HepG2 (cell line): ENCODE measurements around the gene YWHAE. TPM values are rescaled to one million over a fixed set of nuclear protein-coding genes. Genes with fewer than 3 reads are reported as not detected.

Experiments used
- CAMTA2 ChIP-seq: sonication (generic); formaldehyde crosslinking; IDR thresholded peaks from 2 replicates; pipeline ENCODE4 v1.4.0; 2020; ENCODE audit warnings: mild to moderate bottlenecking, missing genetic modification reagents, borderline replicate concordance
- FOXK2 ChIP-seq: fragments of 450-650 bp; IDR thresholded peaks from 2 replicates; pipeline ENCODE4 v1.6.1; 2016
- GMEB1 ChIP-seq: sonication (generic); formaldehyde crosslinking; IDR thresholded peaks from 2 replicates; pipeline ENCODE4 v1.5.1; 2020; ENCODE audit warnings: missing genetic modification reagents, mild to moderate bottlenecking, borderline replicate concordance
- IRF1 ChIP-seq: sonication (generic); formaldehyde crosslinking; IDR thresholded peaks from 2 replicates; pipeline ENCODE4 v1.4.0; 2020; ENCODE audit warnings: low read depth, mild to moderate bottlenecking, missing genetic modification reagents
- IRF2 ChIP-seq: IDR thresholded peaks from 2 replicates; pipeline ENCODE4 v1.6.1; 2018; ENCODE audit warnings: missing genetic modification reagents, missing compliant biosample characterization
- NR2F2 ChIP-seq: IDR thresholded peaks from 2 replicates; pipeline ENCODE4 v1.6.1; 2012; ENCODE audit warnings: low read depth, inconsistent platforms, borderline replicate concordance
- PHF20 ChIP-seq: sonication (generic); formaldehyde crosslinking; IDR thresholded peaks from 2 replicates; pipeline ENCODE4 v1.5.0; 2020; ENCODE audit warnings: mild to moderate bottlenecking, missing genetic modification reagents
- SOX6 ChIP-seq, 2 experiments: fragments of 450-650 bp in 1 of 2; sonication (generic) in 1 of 2; formaldehyde crosslinking in 1 of 2; IDR thresholded peaks; 2 replicates each; pipeline versions ENCODE4 v1.4.0 to v1.6.1; 2017 to 2020; ENCODE audit warnings: antibody characterized with exemption in 1 of 2, mild to moderate bottlenecking in 1 of 2, missing genetic modification reagents in 1 of 2
- SRSF1 ChIP-seq: fragments of 200-400 bp; formaldehyde crosslinking; optimal IDR thresholded peaks from 2 replicates; pipeline ENCODE3; 2017; ENCODE audit warnings: mild to moderate bottlenecking, low read depth, low read length, moderate library complexity
- TCF12 ChIP-seq, 2 experiments: fragments of 450-650 bp in 1 of 2; sonication (generic) in 1 of 2; formaldehyde crosslinking in 1 of 2; IDR thresholded peaks; 2 replicates each; pipeline versions ENCODE4 v1.6.1 to v1.8.0; 2017 to 2022; ENCODE audit warnings: antibody characterized with exemption in 1 of 2, mild to moderate bottlenecking in 1 of 2, missing genetic modification reagents in 1 of 2, moderate library complexity in 1 of 2
- ZNF331 ChIP-seq: sonication (generic); formaldehyde crosslinking; IDR thresholded peaks from 2 replicates; pipeline ENCODE4 v1.4.0; 2020; ENCODE audit warnings: missing genetic modification reagents
- ZNF354B ChIP-seq: sonication (generic); formaldehyde crosslinking; IDR thresholded peaks from 2 replicates; pipeline ENCODE4 v1.8.0; 2022; ENCODE audit warnings: mild to moderate bottlenecking, missing genetic modification reagents
- ZNF446 ChIP-seq: sonication (generic); formaldehyde crosslinking; IDR thresholded peaks from 2 replicates; pipeline ENCODE4 v1.5.0; 2020; ENCODE audit warnings: mild to moderate bottlenecking, missing genetic modification reagents
- ZNF761 ChIP-seq: sonication (generic); formaldehyde crosslinking; conservative IDR thresholded peaks from 2 replicates; pipeline ENCODE4 v1.4.0; 2020; ENCODE audit warnings: mild to moderate bottlenecking, missing genetic modification reagents
- polyA plus RNA-seq, 8 experiments: library from polyadenylated mRNA; depleted of rRNA in 3 of 8; stranded (reverse) in 7 of 8; unstranded in 1 of 8; fragments of >200 nt; fragmentation: Illumina TruSeq in 4 of 8; extraction: Trizol in 4 of 8; gene quantifications; 2 replicates each; pipeline versions ENCODE4 v1.2.1 to v1.2.3, GENCODE V29; 2011 to 2016; ENCODE audit warnings: low read depth in 4 of 8, missing spikeins in 1 of 8, mixed read lengths in 1 of 8; ENCODE audit not compliant: insufficient read depth in 1 of 8
- total RNA-seq, 5 experiments: library from RNA; depleted of rRNA; stranded (reverse); fragments of >200 nt; fragmentation: Illumina TruSeq; extraction: Trizol; gene quantifications; 2 replicates each; pipeline ENCODE4 v1.2.3, GENCODE V29; 2016; ENCODE audit warnings: low read depth in 1 of 5
- TF ChIP-seq, protein P1 (sequence below), 2 experiments: fragments of 450-650 bp in 1 of 2; sonication (generic) in 1 of 2; formaldehyde crosslinking; IDR thresholded peaks; 2 replicates each; pipeline versions ENCODE4 v1.5.0 to v1.8.0; 2020 to 2022; ENCODE audit warnings: mild to moderate bottlenecking in 1 of 2, missing genetic modification reagents in 1 of 2
- TF ChIP-seq, protein P2 (sequence below): sonication (generic); formaldehyde crosslinking; IDR thresholded peaks from 2 replicates; pipeline ENCODE4 v1.5.0; 2020; ENCODE audit warnings: mild to moderate bottlenecking, missing genetic modification reagents, borderline replicate concordance

The YWHAE gene
- total and polyA plus RNA-seq, 2 of the 13 experiments (the other 11 are each of a cell fraction or from before 2014, with no cell fraction given) = 256 to 335 TPM

GRCh38 chr17:1399679-1400512, at the start of gene YWHAE (continued):
- TF ChIP-seq GMEB1 (peak; percentile 74), ZNF446 (CRISPR knock-in tag) (peak; percentile 62; the same call in 1 of the 2 replicates), IRF1 (CRISPR knock-in tag) (no peak; the same call in 1 of the 2 replicates), IRF2 (CRISPR knock-in tag) (no peak; the same call in 1 of the 2 replicates), SRSF1 (peak; percentile 99), PHF20 (CRISPR knock-in tag) (peak; percentile 60), ZNF354B (CRISPR knock-in tag) (no peak), ZNF331 (CRISPR knock-in tag) (peak; percentile 46; the same call in 1 of the 2 replicates), CAMTA2 (CRISPR knock-in tag) (peak; percentile 26; the same call in 1 of the 2 replicates), NR2F2 (no peak; the same call in 1 of the 2 replicates), ZNF761 (CRISPR knock-in tag) (peak; percentile 86), SOX6 (IDR thresholded peaks at IDR 0.05) (no peak), SOX6 (CRISPR knock-in tag; IDR thresholded peaks at IDR 0.05) (no peak; the same call in none of the 2 replicates), FOXK2 (no peak), TCF12 (IDR thresholded peaks at IDR 0.05) (no peak), TCF12 (CRISPR knock-in tag; IDR thresholded peaks at IDR 0.05) (no peak)
- TF ChIP-seq, protein P1, sequence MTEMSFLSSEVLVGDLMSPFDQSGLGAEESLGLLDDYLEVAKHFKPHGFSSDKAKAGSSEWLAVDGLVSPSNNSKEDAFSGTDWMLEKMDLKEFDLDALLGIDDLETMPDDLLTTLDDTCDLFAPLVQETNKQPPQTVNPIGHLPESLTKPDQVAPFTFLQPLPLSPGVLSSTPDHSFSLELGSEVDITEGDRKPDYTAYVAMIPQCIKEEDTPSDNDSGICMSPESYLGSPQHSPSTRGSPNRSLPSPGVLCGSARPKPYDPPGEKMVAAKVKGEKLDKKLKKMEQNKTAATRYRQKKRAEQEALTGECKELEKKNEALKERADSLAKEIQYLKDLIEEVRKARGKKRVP (CRISPR knock-in tag; IDR thresholded peaks at IDR 0.05) = no peak
- TF ChIP-seq, protein P2, sequence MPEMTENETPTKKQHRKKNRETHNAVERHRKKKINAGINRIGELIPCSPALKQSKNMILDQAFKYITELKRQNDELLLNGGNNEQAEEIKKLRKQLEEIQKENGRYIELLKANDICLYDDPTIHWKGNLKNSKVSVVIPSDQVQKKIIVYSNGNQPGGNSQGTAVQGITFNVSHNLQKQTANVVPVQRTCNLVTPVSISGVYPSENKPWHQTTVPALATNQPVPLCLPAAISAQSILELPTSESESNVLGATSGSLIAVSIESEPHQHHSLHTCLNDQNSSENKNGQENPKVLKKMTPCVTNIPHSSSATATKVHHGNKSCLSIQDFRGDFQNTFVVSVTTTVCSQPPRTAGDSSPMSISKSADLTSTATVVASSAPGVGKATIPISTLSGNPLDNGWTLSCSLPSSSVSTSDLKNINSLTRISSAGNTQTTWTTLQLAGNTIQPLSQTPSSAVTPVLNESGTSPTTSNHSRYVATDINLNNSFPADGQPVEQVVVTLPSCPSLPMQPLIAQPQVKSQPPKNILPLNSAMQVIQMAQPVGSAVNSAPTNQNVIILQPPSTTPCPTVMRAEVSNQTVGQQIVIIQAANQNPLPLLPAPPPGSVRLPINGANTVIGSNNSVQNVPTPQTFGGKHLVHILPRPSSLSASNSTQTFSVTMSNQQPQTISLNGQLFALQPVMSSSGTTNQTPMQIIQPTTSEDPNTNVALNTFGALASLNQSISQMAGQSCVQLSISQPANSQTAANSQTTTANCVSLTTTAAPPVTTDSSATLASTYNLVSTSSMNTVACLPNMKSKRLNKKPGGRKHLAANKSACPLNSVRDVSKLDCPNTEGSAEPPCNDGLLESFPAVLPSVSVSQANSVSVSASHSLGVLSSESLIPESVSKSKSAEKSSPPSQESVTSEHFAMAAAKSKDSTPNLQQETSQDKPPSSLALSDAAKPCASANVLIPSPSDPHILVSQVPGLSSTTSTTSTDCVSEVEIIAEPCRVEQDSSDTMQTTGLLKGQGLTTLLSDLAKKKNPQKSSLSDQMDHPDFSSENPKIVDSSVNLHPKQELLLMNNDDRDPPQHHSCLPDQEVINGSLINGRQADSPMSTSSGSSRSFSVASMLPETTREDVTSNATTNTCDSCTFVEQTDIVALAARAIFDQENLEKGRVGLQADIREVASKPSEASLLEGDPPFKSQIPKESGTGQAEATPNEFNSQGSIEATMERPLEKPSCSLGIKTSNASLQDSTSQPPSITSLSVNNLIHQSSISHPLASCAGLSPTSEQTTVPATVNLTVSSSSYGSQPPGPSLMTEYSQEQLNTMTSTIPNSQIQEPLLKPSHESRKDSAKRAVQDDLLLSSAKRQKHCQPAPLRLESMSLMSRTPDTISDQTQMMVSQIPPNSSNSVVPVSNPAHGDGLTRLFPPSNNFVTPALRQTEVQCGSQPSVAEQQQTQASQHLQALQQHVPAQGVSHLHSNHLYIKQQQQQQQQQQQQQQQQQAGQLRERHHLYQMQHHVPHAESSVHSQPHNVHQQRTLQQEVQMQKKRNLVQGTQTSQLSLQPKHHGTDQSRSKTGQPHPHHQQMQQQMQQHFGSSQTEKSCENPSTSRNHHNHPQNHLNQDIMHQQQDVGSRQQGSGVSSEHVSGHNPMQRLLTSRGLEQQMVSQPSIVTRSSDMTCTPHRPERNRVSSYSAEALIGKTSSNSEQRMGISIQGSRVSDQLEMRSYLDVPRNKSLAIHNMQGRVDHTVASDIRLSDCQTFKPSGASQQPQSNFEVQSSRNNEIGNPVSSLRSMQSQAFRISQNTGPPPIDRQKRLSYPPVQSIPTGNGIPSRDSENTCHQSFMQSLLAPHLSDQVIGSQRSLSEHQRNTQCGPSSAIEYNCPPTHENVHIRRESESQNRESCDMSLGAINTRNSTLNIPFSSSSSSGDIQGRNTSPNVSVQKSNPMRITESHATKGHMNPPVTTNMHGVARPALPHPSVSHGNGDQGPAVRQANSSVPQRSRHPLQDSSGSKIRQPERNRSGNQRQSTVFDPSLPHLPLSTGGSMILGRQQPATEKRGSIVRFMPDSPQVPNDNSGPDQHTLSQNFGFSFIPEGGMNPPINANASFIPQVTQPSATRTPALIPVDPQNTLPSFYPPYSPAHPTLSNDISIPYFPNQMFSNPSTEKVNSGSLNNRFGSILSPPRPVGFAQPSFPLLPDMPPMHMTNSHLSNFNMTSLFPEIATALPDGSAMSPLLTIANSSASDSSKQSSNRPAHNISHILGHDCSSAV (CRISPR knock-in tag) = no peak
